ENCODE results near the gene DHRS4L2. TPM values are rescaled to one million over a fixed set of nuclear protein-coding genes. Genes with fewer than 3 reads are reported as not detected.
"Not testable (repeated sequence)": the region's sequence is repeated elsewhere in the genome, so short reads cannot be mapped to it uniquely, and the experiment has no call there.

DHRS4L2 gene
- 5.5 and 12.0 TPM in 2 replicates for total RNA-seq (2014; rRNA removed; shearing (Covaris generic))

DNA sequence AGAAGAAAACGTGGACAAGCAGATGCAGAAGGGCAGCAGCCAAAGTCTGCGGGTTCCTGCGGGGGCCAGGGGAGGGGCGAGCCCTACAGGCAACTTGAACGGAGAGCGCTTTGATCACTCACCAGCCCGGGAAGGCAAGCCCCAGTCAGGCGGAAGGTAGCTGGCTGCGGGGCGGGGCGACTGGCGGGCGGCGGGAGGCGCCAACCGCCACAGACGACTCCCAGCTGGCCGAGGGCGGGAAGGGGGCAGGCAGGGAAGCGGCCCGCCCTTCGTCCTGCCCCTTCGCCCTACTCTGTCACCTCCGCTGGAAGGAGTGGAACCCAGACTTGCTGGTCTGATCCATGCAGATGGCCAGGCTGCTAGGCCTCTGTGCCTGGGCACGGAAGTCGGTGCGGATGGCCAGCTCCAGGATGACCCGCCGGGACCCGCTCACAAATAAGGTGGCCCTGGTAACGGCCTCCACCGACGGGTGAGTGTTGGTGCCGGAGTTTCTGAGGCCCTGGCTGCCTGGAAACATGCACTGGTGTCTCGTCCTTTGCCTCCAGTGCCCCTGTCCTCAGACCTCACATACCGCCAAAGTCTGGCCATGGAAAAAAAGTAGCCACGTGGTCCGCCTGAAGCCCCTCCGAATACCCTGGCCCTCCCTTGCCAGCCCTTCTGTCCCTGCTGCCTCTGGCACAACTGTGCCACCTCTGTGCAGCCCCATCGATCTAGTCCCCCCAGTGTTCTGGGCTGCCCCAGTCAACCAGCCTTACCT is at the start of gene DHRS4L2:
DHRS4L2 (plus strand) TSS at position 323 of the 757 bp plus-strand sequence; CDS start at position 342, 19 bp downstream.
- not testable (repeated sequence) for DNase-seq (ENCODE audit: low spot score)

DNA sequence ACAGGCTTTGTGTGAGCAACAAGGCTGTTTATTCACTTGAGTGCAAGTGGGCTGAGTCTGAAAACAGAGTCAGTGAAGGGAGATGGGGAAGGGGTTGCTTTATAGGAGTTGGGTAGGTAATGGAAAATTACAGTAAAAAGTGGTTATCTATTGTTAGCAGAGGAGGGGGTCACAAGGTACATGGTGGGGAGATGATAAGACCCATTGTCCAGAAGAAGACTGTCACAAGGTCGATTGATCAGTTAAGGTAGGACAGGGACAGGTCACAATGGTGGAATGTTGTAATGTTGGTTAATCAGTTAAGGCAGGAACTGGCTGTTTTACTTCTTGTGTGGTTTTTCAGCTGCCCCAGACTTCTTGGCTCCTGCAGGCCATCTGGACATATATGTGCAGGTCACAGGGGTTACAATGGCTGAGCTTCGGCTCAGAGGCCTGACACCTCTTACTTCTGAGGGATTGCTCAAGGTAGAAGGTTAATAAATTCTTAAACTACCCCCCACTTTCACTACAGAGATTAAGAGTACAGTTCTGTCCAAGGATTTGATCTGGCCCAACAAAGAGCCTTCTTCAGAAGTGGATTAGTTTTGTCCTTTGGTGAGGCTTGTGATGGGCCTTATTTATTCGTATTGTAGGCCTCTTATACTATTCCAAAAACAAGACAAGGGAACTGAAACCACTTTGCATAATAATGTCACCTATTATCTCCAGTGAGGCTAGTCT is 49.0 kb upstream of the DHRS4L2 start:
- DNase-seq (ENCODE audit: low spot score) = no peak

DNA sequence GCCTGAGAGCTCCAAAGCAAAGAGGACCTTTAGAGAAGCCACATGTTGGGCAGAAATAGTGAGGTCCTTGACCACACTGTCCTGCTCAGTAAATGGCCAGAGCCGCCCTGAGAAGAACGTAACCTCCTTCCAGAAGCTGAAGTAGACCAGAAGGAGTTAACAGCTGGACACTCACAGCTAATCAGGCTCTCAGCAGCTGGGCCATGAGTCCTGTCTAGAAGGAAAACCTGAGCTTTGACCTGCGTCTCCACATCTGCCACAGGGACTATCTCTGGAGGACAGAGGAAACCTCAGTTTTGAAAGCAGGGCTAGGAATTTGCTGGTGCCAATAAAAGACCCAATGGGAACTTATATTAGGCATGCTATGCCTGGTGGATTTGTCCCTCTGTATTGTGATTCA is 47.5 kb upstream of the DHRS4L2 start:
- no peak for DNase-seq (ENCODE audit: low spot score)

GRCh38 chr14:23941669-23942068 is 47.1 kb upstream of the DHRS4L2 start:
- DNase-seq (ENCODE audit: low spot score) = no peak

GRCh38 chr14:23942587-23942986 is 46.1 kb upstream of the DHRS4L2 start:
- no peak for DNase-seq (ENCODE audit: low spot score)

GRCh38 chr14:23949069-23949468 is 39.7 kb upstream of the DHRS4L2 start:
- not testable (repeated sequence) for DNase-seq (ENCODE audit: low spot score)

- no peak for DNase-seq (ENCODE audit: low spot score)
Observed at GRCh38 chr14:23950411-23951135, 38.2 kb upstream of the DHRS4L2 start.

DNA sequence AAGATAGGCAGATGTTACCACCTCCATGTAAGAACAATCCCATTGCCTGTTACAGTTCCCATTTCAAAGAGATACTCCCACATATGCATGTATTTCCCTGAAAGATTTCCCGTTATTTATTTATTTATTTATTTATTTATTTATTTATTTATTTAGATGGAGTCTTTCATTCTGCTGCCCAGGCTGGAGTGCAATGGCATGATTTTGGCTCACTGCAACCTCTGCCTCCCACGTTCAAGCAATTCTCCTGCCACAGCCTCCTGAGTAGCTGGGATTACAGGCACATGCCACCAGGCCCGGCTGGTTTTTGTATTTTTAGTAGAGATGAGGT is 37.6 kb upstream of the DHRS4L2 start:
- DNase-seq (ENCODE audit: low spot score) = not testable (repeated sequence)

- DNase-seq (ENCODE audit: low spot score) = no peak
Observed at GRCh38 chr14:23951590-23952201, 37.0 kb upstream of the DHRS4L2 start.

GRCh38 chr14:23953116-23953463 is 35.6 kb upstream of the DHRS4L2 start:
- DNase-seq (ENCODE audit: low spot score) = not testable (repeated sequence)

- DNase-seq (ENCODE audit: low spot score) = peak; percentile 77
Observed at GRCh38 chr14:23953464-23954278, 35.1 kb upstream of the DHRS4L2 start, which contains the start of gene DHRS4. TSS of gene DHRS4 (plus strand) at chr14:23953770. CDS start at chr14:23953789, 19 bp downstream.

- DNase-seq (ENCODE audit: low spot score) = not testable (repeated sequence)
Observed at GRCh38 chr14:23954279-23954614, 34.5 kb upstream of the DHRS4L2 start.

DNA sequence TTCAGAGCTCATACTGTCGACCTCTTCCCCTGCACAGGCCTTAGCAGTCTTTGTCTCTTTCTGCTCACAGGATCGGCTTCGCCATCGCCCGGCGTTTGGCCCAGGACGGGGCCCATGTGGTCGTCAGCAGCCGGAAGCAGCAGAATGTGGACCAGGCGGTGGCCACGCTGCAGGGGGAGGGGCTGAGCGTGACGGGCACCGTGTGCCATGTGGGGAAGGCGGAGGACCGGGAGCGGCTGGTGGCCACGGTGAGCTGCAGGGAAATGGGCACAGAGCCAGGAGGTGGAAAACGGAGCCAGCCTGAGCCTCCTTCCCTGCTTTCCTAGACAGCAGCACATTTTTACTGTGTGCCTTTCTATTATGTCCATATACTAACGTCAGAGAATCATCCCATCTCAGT is 33.8 kb upstream of the DHRS4L2 start:
- DNase-seq (ENCODE audit: low spot score) = not testable (repeated sequence)

- not testable (repeated sequence) for DNase-seq (ENCODE audit: low spot score)
Observed at GRCh38 chr14:23955811-23956210, 32.9 kb upstream of the DHRS4L2 start.

- not testable (repeated sequence) for DNase-seq (ENCODE audit: low spot score)
Observed at GRCh38 chr14:23957913-23958569, 30.7 kb upstream of the DHRS4L2 start.

GRCh38 chr14:23960899-23961298 is 27.8 kb upstream of the DHRS4L2 start:
- not testable (repeated sequence) for DNase-seq (ENCODE audit: low spot score)

DNA sequence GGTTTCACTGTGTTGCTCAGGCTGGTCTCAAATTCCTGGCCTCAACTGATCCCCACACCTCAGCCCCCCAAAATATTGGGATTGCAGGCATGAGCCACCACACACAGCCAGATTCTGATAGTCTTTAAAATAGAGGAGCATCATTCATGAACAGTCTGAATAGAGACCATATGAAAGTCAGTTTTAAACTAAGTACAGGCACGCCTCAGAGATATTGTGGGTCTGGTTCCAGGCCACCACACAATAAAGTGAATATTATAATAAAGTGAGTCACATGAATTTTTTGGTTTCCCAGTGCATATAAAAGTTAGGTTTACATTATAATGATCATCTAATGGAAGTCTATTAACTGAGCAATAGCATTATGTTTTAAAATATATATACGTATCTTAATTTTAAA is 27.0 kb upstream of the DHRS4L2 start:
- not testable (repeated sequence) for DNase-seq (ENCODE audit: low spot score)

DNA sequence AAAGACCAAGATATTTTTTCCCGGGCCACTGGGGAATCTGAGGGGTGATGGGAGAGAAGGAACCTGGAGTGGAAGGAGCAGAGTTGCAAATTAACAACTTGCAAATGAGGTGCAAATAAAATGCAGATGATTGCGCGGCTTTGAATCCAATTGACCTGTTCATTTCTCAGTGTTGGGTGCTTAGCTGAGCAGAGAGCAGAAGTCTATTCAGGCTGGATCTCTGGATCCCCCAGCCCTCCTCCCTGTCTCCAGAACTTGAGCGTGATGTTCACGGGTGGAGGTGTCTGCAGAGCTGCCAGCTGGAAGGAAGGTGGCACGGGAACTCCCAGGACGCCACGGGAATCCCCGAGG is 19.6 kb upstream of the DHRS4L2 start:
- DNase-seq (ENCODE audit: low spot score) = not testable (repeated sequence)

- not testable (repeated sequence) for DNase-seq (ENCODE audit: low spot score)
Observed at GRCh38 chr14:23969481-23970282, 19.0 kb upstream of the DHRS4L2 start.

GRCh38 chr14:23970283-23970659 is 18.5 kb upstream of the DHRS4L2 start:
- not testable (repeated sequence) for DNase-seq (ENCODE audit: low spot score)

Data from H4 (cell line).